ENCODE results near the gene KCND2.

The KCND2 gene

DNA sequence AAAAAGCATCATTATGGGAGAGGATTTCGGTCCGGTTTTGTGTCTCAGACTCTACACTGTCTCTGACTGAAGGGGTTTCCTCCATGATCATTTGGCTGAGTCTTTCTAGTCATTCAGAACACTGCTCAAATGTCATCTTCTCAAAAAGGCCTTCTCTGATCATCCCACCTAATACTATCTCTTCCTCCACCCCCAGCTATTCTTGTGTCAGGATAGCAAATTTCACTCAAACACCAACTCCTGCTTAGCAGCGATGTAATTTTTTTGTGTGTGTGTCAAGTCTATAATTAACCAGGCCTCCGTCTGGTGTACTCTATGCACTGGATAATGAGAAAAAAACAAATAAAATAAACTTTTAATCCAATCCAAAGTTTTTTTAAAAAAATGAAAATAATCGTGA, 200.4 kb downstream of the KCND2 start:
- no peak for FAIRE-seq
- DNase-seq (ENCODE audit: insufficient read length, low spot score): no peak

DNA sequence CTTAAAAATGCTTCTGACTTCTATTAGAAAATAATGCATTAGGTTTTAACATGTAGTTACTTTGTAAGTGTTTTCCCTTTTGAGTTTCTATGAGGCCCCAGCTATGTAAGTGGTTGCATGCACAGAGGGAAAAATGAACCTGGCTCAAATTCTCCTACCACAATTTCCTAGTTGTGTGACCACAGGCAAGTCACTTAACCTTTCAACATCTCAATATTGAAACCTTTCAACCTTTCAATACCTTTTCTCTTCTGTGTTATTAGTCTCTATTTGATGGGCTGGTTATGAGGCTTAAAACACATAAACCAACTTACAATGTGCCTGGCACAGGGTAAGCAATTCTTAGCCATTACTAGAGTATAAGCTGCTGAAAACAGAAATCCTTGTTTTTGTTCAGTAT, 203.0 kb downstream of the KCND2 start:
- no peak for FAIRE-seq

DNA sequence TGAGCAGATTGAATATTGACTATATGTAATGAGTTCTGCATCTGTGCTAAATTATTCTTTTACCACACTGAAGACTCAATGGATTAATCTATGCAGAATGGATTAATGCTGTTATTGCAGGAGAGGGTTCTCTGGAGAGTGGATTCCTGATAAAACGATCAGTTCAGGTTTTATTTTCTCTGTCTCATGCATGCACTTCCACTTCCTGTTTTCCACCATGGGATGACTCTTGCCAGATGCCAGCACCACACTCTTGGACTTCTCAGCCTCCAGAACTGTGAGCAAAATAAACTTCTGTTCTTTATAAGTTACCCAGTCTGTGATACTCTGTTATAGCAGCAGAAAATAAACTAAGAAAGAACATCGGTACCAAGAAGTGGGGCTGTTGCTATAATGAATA, 207.5 kb downstream of the KCND2 start:
- no peak for DNase-seq (ENCODE audit: insufficient read length, low spot score)
- no peak for FAIRE-seq

More for the DNA sequence above, 203.0 kb downstream of the KCND2 start:
- DNase-seq (ENCODE audit: insufficient read length, low spot score): no peak

GRCh38 chr7:120480930-120481329, 208.0 kb downstream of the KCND2 start:
- FAIRE-seq (no peak), DNase-seq (ENCODE audit: insufficient read length, low spot score) (no peak)

DNA sequence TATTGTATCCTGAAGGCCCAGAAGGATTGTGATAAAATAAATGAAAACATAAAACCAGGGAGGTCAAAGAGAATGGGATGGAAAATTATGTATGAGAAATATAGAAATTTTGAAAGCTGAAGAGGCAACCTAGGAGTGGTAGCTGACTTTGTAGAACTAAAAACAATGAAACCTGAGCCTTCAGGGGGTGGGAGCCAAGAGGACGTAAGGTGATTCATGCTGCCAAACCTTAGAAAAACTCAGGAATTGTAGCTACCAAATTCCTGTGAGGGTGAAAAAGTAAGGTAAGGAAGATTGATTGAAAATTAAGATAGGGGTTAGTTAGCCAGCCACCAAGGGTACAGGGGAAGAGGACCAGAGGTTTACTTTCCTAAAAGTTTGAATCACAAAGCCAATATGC, 213.2 kb downstream of the KCND2 start:
- DNase-seq (ENCODE audit: insufficient read length, low spot score): no peak
- no peak for FAIRE-seq

GRCh38 chr7:120502132-120502531, 229.2 kb downstream of the KCND2 start:
- no peak for DNase-seq (ENCODE audit: insufficient read length, low spot score)
- FAIRE-seq: no peak

- FAIRE-seq (no peak), DNase-seq (ENCODE audit: insufficient read length, low spot score) (no peak)
Observed at GRCh38 chr7:120502825-120503224, 229.8 kb downstream of the KCND2 start.

DNA sequence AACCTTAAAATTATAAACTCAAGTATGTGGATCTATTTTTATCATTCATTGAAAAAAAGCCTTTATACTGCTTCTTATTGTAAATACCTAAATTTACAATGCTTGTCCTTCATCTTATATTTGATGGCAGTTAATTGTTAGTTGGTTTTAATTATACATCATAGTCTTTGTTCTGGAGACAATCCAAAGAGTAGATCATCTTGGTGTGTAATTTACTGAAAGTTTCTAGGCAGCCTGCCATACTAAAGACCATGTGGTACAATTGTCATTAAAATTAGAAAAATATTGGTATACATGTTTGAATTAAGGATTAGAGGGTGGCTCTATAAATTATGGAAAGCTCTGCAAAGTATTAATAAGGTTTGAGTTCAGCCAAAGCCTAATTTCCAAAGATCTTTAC, 231.4 kb downstream of the KCND2 start:
- DNase-seq (ENCODE audit: insufficient read length, low spot score) (no peak), FAIRE-seq (no peak)

GRCh38 chr7:120505770-120506169, 232.8 kb downstream of the KCND2 start:
- DNase-seq (ENCODE audit: insufficient read length, low spot score): no peak
- FAIRE-seq: no peak

DNA sequence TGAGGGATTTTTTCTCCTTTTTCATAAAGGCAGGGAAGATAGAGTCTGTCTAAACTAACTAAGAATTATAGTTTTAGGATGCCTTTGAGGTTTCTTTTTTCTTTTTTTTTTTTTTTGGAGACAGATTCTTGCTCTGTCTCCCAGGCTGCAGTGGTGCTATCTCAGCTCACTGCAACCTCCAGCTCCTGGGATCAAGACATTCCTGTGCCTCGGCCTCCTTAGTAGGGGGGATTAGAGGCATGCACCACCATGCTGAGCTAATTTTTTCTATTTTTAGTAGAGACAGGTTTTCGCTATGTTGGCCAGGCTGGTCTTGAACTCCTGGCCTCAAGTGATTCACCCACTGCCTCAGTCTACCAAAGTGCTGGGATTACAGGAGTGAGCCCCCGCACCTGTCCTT, 239.7 kb downstream of the KCND2 start:
- no peak for FAIRE-seq

DNA sequence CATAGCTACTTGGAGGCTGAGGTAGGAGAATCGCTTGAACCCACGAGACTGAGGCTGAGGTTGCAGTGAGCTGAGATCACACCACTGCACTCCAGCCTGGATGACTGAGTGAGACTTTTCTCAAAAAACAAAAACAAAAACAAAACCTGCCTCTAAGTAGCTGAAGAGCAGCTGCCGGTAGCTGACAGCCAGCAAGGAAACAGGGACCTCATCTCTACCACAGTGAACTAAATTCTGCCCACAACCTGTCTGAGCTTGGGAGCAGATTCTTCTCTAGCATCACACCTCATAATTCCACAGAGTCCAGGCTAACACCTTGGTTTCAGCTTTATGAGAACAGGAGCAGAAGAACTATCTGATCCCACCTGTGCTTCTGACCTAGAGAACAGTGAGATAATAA, 246.2 kb downstream of the KCND2 start:
- no peak for FAIRE-seq
- no peak for DNase-seq (ENCODE audit: insufficient read length, low spot score)

More for the DNA sequence above, 239.7 kb downstream of the KCND2 start:
- no peak for DNase-seq (ENCODE audit: insufficient read length, low spot score)

- FAIRE-seq (no peak), DNase-seq (ENCODE audit: insufficient read length, low spot score) (no peak)
Observed at GRCh38 chr7:120521761-120522737, 249.1 kb downstream of the KCND2 start.

DNA sequence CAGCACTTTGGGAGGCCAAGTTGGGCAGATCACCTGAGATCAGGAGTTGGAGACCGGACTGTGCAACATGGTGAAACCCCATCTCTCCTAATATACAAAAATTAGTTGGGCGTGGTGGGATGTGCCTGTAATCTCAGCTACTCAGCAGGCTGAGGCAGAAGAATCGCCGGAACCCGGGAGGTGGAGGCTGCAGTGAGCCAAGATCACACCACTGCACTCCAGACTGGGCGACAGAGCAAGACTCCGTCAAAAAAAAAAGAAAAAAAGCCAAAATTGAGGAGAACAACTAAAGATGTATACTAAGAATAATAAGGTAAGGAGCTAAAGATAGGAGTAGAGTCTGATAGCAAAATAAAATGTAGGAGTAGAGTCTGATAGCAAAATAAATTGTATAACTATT, 251.0 kb downstream of the KCND2 start:
- no peak for DNase-seq (ENCODE audit: insufficient read length, low spot score)
- FAIRE-seq: no peak

DNA sequence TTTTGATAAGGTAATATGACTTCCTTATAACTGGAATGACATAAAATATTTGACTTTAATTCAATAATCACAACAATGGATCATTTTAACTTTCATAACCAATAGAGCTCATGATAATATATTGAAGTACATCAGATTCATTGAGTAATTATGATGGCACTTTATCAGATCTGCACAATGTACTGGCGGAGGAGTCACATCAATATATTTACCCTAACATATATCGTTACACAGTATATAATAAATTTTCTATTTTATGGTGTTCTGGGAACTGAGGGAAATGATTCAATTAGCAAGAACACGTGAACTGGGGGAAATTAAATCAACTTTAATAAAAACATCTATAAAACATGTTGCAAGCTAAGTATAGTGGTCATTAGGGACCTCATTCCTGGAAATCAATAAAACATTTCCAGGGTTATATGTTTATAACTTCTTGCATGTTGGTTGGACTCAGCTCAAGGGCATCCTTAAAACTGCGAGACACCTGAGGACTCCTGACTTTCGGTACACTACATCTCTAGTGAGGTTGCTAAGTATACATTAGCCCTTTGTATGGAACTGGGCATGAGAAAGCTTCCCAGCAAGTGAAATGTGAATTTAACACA, 254.0 kb downstream of the KCND2 start:
- DNase-seq (ENCODE audit: insufficient read length, low spot score): no peak
- FAIRE-seq: no peak

GRCh38 chr7:120529736-120530135, 256.8 kb downstream of the KCND2 start:
- DNase-seq (ENCODE audit: insufficient read length, low spot score) (no peak), FAIRE-seq (no peak)

DNA sequence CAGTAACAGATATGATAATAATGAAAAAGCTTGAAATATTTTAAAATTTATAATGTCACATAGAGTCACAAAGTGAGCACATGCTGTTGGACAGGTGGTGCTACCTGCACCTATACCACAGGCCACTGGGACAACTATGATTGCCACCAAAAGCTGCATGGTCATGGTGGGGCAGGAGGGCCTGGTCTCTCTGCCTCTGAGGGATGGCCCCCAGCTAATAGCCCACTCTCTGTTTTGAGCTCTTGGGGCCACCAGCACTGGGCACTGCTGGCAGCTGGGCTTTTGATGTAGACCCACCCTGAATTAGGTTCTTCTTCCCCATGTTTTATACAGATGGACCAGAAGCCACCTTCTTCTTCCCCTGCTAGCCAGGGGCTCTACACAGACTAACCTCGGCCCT, 265.4 kb downstream of the KCND2 start:
- no peak for FAIRE-seq
- DNase-seq (ENCODE audit: insufficient read length, low spot score): no peak

- DNase-seq (ENCODE audit: insufficient read length, low spot score): no peak
- no peak for FAIRE-seq
Observed at GRCh38 chr7:120539321-120539720, 266.3 kb downstream of the KCND2 start.

DNA sequence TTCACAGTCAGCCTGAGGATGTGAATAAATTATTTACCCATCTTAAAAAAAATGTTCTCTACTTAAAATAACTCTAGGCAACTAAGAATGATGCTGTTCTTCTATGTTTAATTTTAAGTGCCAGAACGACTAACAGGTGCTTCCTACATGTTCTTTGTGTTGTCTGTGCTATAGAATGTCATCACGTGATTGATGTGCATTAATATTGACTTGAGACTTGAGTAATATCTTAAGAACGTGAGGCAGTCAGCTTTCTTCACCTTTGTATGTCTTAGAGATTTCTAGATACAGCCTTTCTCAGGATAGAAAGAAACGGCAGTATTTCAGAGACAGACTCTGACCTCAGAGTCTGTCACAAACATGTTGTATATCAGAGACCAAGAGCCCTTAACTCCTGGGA, 274.6 kb downstream of the KCND2 start:
- DNase-seq (ENCODE audit: insufficient read length, low spot score): no peak

DNA sequence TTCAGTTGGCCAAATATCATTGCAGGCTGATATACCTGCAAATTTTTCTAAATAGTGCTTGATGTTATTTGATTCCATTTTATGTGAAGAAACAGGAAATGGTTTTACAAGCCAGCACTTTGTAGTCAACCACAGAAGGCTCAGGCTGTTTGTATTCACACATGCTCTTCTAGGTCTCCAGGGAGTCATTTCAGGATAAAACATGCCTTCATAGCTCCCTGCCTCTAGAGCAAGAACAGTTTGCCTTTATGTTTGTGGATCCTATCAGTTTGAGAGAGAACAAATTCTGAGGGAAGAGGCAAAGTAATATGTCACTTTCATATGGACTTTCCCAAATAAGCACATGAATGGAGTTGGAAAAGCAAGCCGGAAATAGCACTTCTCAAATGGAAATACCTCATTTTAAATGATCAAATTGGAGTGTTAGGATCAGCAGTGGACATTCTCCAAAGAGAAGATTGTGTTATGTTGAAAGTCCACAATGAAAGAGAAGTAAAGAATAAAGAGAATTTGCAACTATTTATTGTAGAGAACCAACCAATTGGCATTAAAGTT, 277.6 kb downstream of the KCND2 start:
- no peak for DNase-seq (ENCODE audit: insufficient read length, low spot score)
- no peak for FAIRE-seq

More for the DNA sequence above, 274.6 kb downstream of the KCND2 start:
- FAIRE-seq: no peak

DNA sequence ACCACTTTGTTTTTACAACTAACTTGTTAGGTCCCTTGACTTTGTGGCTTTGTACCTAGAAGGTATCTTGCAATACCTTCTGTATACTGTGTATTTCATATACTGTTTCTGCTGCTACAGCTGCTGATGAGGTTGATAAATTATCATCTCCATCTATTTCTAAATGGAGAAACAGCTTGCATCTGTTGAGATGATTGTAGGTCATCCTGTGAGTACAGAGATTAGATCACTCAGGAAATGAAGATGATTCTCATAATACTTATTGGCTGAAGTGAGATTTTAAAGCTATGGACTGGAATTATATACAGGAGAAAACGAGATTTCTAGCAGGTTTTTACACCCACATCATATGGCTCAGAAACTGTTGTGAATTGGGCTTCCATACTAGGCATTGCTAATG, 280.5 kb downstream of the KCND2 start:
- no peak for DNase-seq (ENCODE audit: insufficient read length, low spot score)
- no peak for FAIRE-seq

DNA sequence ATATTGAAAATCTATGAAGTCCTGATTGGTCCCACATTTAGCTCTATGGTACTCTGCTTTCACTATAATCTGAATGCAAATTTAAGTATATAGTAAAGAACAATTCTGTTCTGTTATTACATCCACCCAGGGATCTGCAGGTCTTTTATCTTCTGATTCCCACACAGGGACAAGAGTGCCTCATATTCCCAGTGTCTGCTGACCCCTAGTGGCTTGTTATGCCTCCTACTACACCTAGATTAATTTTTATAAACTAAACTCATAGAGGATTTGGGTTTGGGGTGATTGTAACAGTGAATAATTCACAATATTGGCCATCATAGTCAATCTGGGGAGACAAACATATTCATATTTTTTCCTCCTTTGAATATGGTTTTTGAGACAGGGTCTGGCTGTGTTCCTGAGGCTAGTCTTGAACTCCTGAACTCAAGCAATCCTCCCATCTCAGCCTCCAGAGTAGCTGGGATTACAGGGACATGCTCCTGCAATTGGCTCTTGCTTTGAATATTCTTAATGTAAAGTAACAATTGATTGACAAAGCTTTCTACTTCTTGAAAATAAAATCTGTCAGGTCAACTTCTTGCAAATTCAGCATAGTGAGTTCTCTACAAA, 282.1 kb downstream of the KCND2 start:
- FAIRE-seq (no peak), DNase-seq (ENCODE audit: insufficient read length, low spot score) (peak; percentile 24)

All from HTR-8/SVneo (cell line).